Measurements from ENCODE around the gene CDPF1. TPM values are rescaled to one million over a fixed set of nuclear protein-coding genes. Genes with fewer than 3 reads are reported as not detected.

The CDPF1 gene
- total RNA-seq, 1 experiment from 2014 or later, result 11.2 TPM

- intact Hi-C loops (cut with micrococcal nuclease; ENCODE audit: unreplicated experiment) (no loop called here), in situ Hi-C loops (cut with HindIII; ENCODE audit: low pct_unique_long_range_greater_than_20kb, low sequenced_read_pairs) (no loop called here)
Measured at GRCh38 chr22:46230262-46230901, 19.7 kb downstream of the CDPF1 start.

GRCh38 chr22:46229701-46230100 is 20.4 kb downstream of the CDPF1 start:
- no peaks in the 10 kb centered on the region; the same call in 1 of the 2 replicates for H3K4me1 ChIP-seq (ENCODE audit: control insufficient read depth, insufficient read depth, low read length)
- ChIA-PET CTCF (interaction anchor here (0.7 kb wide), 1 partner anchor 601 kb away, joined by 3 read pairs; no protein-coding TSS in a partner anchor), POLR2A (no interaction called here)
- ATAC-seq (no peak), DNase-seq (ENCODE audit: low read depth, low spot score) (no peak)
- no peaks in the 10 kb centered on the region for H3K36me3 ChIP-seq (ENCODE audit: control insufficient read depth, insufficient read depth, low read length)
- no peaks in the 10 kb centered on the region for H3K27me3 ChIP-seq (ENCODE audit: control insufficient read depth, insufficient read depth, low read length)
- H3K4me3 ChIP-seq (ENCODE audit: low read depth in 2 of 2, low read length in 2 of 2), result no peak overlapping the region
- no peaks in the 10 kb centered on the region for H3K9me3 ChIP-seq (ENCODE audit: control insufficient read depth, insufficient read depth, low read depth, low read length)
- BruUV-seq (replicated peaks), result no TSS peak
- in situ Hi-C loops (cut with HindIII; ENCODE audit: low pct_unique_long_range_greater_than_20kb, low sequenced_read_pairs), result no loop called here
- no peak overlapping the region for H3K27ac ChIP-seq (ENCODE audit: low read length)
- intact Hi-C loops (cut with micrococcal nuclease; ENCODE audit: unreplicated experiment), result no loop called here
- TF ChIP-seq TCF7L2 (IDR thresholded peaks at IDR 0.05; ENCODE audit: low read depth, low read length) (no peak), REST (IDR thresholded peaks at IDR 0.05; ENCODE audit: insufficient read depth in 1 of 2, low read depth in 2 of 2, low read length in 1 of 2) (no peak), POLR2AphosphoS5 (IDR thresholded peaks at IDR 0.05; ENCODE audit: low read depth, low read length) (no peak), SIN3A (IDR thresholded peaks at IDR 0.05; ENCODE audit: borderline replicate concordance, insufficient read depth, low read depth, low read length) (no peak)
- TF ChIP-seq, protein P1, sequence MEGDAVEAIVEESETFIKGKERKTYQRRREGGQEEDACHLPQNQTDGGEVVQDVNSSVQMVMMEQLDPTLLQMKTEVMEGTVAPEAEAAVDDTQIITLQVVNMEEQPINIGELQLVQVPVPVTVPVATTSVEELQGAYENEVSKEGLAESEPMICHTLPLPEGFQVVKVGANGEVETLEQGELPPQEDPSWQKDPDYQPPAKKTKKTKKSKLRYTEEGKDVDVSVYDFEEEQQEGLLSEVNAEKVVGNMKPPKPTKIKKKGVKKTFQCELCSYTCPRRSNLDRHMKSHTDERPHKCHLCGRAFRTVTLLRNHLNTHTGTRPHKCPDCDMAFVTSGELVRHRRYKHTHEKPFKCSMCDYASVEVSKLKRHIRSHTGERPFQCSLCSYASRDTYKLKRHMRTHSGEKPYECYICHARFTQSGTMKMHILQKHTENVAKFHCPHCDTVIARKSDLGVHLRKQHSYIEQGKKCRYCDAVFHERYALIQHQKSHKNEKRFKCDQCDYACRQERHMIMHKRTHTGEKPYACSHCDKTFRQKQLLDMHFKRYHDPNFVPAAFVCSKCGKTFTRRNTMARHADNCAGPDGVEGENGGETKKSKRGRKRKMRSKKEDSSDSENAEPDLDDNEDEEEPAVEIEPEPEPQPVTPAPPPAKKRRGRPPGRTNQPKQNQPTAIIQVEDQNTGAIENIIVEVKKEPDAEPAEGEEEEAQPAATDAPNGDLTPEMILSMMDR (IDR thresholded peaks at IDR 0.05), result no peak

More at GRCh38 chr22:46230262-46230901, 19.7 kb downstream of the CDPF1 start:
- H3K4me1 ChIP-seq (ENCODE audit: control insufficient read depth, insufficient read depth, low read length), result no peaks in the 10 kb centered on the region; the same call in 1 of the 2 replicates
- ChIA-PET CTCF (no interaction called here), POLR2A (interaction anchor here (0.5 kb wide), 1 partner anchor 8 kb away, joined by 3 read pairs; no protein-coding TSS in a partner anchor)
- no peaks in the 10 kb centered on the region for H3K27me3 ChIP-seq (ENCODE audit: control insufficient read depth, insufficient read depth, low read length)
- no peak overlapping the region for H3K4me3 ChIP-seq (ENCODE audit: low read depth in 2 of 2, low read length in 2 of 2)
- no TSS peak for BruUV-seq (replicated peaks)
- DNase-seq (ENCODE audit: low read depth, low spot score), result no peak
- TF ChIP-seq SIN3A (IDR thresholded peaks at IDR 0.05; ENCODE audit: borderline replicate concordance, insufficient read depth, low read depth, low read length) (no peak), POLR2AphosphoS5 (IDR thresholded peaks at IDR 0.05; ENCODE audit: low read depth, low read length) (no peak), TCF7L2 (IDR thresholded peaks at IDR 0.05; ENCODE audit: low read depth, low read length) (no peak)
- TF ChIP-seq, protein P1 (IDR thresholded peaks at IDR 0.05), result no peak
- no peak overlapping the region for H3K27ac ChIP-seq (ENCODE audit: low read length)
- ATAC-seq, result no peak
- H3K9me3 ChIP-seq (ENCODE audit: control insufficient read depth, insufficient read depth, low read depth, low read length), result no peaks in the 10 kb centered on the region
- H3K36me3 ChIP-seq (ENCODE audit: control insufficient read depth, insufficient read depth, low read length), result no peaks in the 10 kb centered on the region

Measured in Panc1 (cell line).